ENCODE results near the gene OLFML2A. TPM values are rescaled to one million over a fixed set of nuclear protein-coding genes. Genes with fewer than 3 reads are reported as not detected.

Gene OLFML2A
- total RNA-seq, 1 experiment from 2014 or later = 5.8 TPM

DNA sequence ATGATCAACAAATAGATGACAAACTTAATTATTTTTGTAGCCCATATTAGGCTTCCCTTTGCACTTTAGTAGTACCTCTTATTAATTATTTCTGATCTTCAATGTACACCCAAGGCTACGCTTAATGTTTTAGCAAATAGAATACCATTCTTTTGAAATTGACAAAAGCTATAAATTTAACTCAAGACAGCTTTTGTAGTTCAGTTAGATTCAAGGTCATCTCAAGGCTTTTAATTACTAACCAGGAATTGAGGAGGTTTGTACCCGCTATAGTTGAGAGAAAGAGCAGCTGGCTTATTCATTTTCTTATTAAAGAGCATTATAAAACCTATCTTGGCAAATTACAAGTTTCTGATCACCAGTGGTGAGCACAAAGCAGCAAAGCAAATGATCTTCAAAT lies 20.9 kb upstream of the OLFML2A start:
- Histone ChIP-seq H3K18ac (ENCODE audit: insufficient read length, low read depth, low read length) (no peak overlapping the region), H2BK15ac (ENCODE audit: low read depth, low read length) (no peak overlapping the region), H3K23ac (ENCODE audit: insufficient read length, low read depth, low read length) (no peak overlapping the region), H4K20me1 (ENCODE audit: control insufficient read depth, insufficient read depth, insufficient read length) (no peaks in the 10 kb centered on the region), H3K14ac (ENCODE audit: insufficient read depth, low read length) (no peak overlapping the region), H3K4me1 (ENCODE audit: insufficient read depth, low read length) (peaks cover 8% of the 10 kb centered on the region), H3K79me2 (ENCODE audit: insufficient read depth, low read length) (peaks cover 18% of the 10 kb centered on the region; the same call in 1 of the 2 replicates), H4K8ac (replicated peaks; ENCODE audit: insufficient read length, low read depth, low read length) (no peak overlapping the region), H3K4me2 (ENCODE audit: insufficient read depth, insufficient read length, low read length) (no peak overlapping the region), H2BK20ac (ENCODE audit: low read depth, low read length, poor library complexity, severe bottlenecking) (no peak overlapping the region), H3K4ac (ENCODE audit: low read depth, low read length) (no peak overlapping the region), H4K5ac (ENCODE audit: insufficient read length, low read depth, low read length) (no peak overlapping the region), H3K79me1 (ENCODE audit: insufficient read depth, low read depth, low read length, poor library complexity, severe bottlenecking) (peaks cover 3% of the 10 kb centered on the region), H3K23me2 (ENCODE audit: insufficient read length, low read depth, low read length, poor library complexity, severe bottlenecking) (peaks cover 3% of the 10 kb centered on the region), H2AK5ac (ENCODE audit: insufficient read length, low read length) (no peak overlapping the region), H3K9me3 (ENCODE audit: control insufficient read depth, low read depth, low read length) (no peaks in the 10 kb centered on the region), H2BK12ac (ENCODE audit: insufficient read length, low read depth, low read length) (no peak overlapping the region), H3T11ph (ENCODE audit: low read length) (no peak overlapping the region), H3K56ac (ENCODE audit: insufficient read length, low read depth, low read length) (no peak overlapping the region), H2AFZ (ENCODE audit: low read length) (no peak overlapping the region), H3K9ac (ENCODE audit: extremely low read depth, insufficient read length, low read length) (no peak overlapping the region), H2BK120ac (ENCODE audit: low read depth, low read length, poor library complexity, severe bottlenecking) (no peak overlapping the region), H4K91ac (ENCODE audit: insufficient read length, low read depth, low read length) (no peak overlapping the region), H3K27me3 (ENCODE audit: insufficient read depth, low read length) (no peaks in the 10 kb centered on the region), H2BK5ac (ENCODE audit: insufficient read length, low read length) (no peak overlapping the region), H3K27ac (ENCODE audit: insufficient read length, low read depth, low read length) (no peak overlapping the region)
- Mint-ChIP-seq H3K4me1 (peaks cover 84 to 86% of the 10 kb centered on the region in 2 experiments), H3K9me3 (no peaks in the 10 kb centered on the region), H3K36me3 (ENCODE audit: insufficient read depth in 1 of 3, low read depth in 3 of 3) (no peaks in the 10 kb centered on the region), H3K27me3 (ENCODE audit: low read depth) (no peaks in the 10 kb centered on the region), H3K4me3 (peak overlapping the region in 1 of 2 experiments; percentile 75; a peak in 3 of 5 replicates), H3K27ac (peak overlapping the region in 1 of 3 experiments; percentile 99; a peak in 2 of 7 replicates)
- TF ChIP-seq, protein P1, sequence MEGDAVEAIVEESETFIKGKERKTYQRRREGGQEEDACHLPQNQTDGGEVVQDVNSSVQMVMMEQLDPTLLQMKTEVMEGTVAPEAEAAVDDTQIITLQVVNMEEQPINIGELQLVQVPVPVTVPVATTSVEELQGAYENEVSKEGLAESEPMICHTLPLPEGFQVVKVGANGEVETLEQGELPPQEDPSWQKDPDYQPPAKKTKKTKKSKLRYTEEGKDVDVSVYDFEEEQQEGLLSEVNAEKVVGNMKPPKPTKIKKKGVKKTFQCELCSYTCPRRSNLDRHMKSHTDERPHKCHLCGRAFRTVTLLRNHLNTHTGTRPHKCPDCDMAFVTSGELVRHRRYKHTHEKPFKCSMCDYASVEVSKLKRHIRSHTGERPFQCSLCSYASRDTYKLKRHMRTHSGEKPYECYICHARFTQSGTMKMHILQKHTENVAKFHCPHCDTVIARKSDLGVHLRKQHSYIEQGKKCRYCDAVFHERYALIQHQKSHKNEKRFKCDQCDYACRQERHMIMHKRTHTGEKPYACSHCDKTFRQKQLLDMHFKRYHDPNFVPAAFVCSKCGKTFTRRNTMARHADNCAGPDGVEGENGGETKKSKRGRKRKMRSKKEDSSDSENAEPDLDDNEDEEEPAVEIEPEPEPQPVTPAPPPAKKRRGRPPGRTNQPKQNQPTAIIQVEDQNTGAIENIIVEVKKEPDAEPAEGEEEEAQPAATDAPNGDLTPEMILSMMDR (conservative IDR thresholded peaks at IDR 0.05) = no peak
- no CpG with 5 or more reads among the region's 2 CpGs for WGBS (ENCODE audit: extremely low coverage, insufficient read length, low lambda C conversion rate)
- DNase-seq = no peak
